ENCODE measurements around the gene TAX1BP1.

- TF ChIP-seq POLR2AphosphoS5 (IDR thresholded peaks at IDR 0.05; ENCODE audit: low read depth, low read length), result no peak
- no peak for TF ChIP-seq POLR2A (IDR thresholded peaks at IDR 0.05; ENCODE audit: low read depth, low read length)
- TF ChIP-seq TAF1 (IDR thresholded peaks at IDR 0.05; ENCODE audit: borderline replicate concordance, low read depth, low read length), result no peak
Measured at GRCh38 chr7:27775782-27776181, 35.8 kb downstream of the TAX1BP1 start.

All from GM12892 (cell line).